ENCODE results near the gene TSHZ3.
A peak's percentile ranks its signal among the peaks of the same experiment; 100 is the strongest.

DNA sequence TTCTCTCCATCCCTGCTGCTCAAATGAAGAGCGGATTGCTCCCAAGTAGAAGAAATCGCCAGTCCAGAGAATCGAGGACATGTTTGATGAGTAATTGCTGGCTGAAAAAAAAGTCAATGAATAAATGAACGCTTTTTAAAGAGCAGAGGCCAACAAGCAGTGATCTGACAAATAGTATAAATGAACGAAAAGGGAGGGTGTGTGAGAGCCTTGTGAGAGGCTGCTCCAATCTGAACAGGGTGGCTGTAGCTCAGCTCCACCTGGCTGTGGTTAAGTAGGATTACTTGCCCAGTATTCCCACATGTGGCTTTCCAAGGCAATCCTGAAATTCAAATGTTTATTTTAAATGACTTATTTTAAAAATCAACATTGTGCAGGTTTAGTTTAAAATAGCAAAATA lies 117.1 kb downstream of the TSHZ3 start:
- TF ChIP-seq, protein P1, sequence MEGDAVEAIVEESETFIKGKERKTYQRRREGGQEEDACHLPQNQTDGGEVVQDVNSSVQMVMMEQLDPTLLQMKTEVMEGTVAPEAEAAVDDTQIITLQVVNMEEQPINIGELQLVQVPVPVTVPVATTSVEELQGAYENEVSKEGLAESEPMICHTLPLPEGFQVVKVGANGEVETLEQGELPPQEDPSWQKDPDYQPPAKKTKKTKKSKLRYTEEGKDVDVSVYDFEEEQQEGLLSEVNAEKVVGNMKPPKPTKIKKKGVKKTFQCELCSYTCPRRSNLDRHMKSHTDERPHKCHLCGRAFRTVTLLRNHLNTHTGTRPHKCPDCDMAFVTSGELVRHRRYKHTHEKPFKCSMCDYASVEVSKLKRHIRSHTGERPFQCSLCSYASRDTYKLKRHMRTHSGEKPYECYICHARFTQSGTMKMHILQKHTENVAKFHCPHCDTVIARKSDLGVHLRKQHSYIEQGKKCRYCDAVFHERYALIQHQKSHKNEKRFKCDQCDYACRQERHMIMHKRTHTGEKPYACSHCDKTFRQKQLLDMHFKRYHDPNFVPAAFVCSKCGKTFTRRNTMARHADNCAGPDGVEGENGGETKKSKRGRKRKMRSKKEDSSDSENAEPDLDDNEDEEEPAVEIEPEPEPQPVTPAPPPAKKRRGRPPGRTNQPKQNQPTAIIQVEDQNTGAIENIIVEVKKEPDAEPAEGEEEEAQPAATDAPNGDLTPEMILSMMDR (conservative IDR thresholded peaks at IDR 0.05; ENCODE audit: low read depth, low read length) = peak; percentile 28; the same call in 1 of the 2 replicates
- TF ChIP-seq EZH2 (IDR thresholded peaks at IDR 0.05; ENCODE audit: borderline replicate concordance, low read depth, low read length, poor library complexity, severe bottlenecking) = no peak
